ENCODE data around the gene NAV1.

Gene NAV1

DNA sequence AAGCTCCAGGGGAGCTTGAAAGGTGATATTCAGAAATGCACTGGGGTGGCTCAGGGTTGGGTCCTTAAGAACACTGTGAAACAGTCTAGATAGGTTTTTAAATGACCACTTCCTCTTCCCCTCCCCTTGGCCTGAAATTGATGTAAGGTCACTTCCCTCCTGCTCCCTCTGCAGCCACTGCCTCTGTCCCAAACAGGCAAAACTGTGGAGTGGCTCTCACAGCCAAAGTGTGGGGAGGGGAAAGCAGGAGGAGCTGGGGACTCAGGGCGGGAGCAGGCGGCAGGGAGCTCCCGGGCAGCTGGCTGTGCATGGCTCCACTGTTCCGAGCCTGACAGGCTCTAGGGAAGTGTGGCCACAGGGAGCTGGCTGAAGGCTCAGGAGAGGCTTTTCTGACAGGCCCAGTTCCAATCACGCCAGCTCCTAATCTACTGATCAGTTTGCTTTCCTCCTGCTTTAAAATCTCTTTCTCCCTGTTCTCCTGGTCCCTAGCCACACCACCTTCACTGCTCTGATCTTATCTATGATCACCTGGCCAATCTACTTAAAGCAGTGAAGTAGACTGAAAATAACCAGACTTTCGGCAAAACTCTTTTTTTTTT is 26.9 kb upstream of the NAV1 start:
- TF ChIP-seq, protein P1, sequence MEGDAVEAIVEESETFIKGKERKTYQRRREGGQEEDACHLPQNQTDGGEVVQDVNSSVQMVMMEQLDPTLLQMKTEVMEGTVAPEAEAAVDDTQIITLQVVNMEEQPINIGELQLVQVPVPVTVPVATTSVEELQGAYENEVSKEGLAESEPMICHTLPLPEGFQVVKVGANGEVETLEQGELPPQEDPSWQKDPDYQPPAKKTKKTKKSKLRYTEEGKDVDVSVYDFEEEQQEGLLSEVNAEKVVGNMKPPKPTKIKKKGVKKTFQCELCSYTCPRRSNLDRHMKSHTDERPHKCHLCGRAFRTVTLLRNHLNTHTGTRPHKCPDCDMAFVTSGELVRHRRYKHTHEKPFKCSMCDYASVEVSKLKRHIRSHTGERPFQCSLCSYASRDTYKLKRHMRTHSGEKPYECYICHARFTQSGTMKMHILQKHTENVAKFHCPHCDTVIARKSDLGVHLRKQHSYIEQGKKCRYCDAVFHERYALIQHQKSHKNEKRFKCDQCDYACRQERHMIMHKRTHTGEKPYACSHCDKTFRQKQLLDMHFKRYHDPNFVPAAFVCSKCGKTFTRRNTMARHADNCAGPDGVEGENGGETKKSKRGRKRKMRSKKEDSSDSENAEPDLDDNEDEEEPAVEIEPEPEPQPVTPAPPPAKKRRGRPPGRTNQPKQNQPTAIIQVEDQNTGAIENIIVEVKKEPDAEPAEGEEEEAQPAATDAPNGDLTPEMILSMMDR (conservative IDR thresholded peaks at IDR 0.05; ENCODE audit: low read depth): no peak
- POLR2A ChIA-PET (ENCODE audit: low non-redundant PET): interaction anchor here (0.8 kb wide), 1 partner anchor 43 kb away, joined by 6 read pairs; the partner anchor contains the start of gene PHLDA3
- no peak for DNase-seq (ENCODE audit: low spot score)
- CTCF ChIA-PET: interaction anchor here (0.7 to 14.7 kb wide), 21 partner anchors 10 to 281 kb away, joined by 3 to 464 read pairs (median 8); partner anchors contain the start of gene PHLDA3
- H3K27ac ChIP-seq: peak overlapping the region; percentile 41; the same call in 1 of the 2 replicates

DNA sequence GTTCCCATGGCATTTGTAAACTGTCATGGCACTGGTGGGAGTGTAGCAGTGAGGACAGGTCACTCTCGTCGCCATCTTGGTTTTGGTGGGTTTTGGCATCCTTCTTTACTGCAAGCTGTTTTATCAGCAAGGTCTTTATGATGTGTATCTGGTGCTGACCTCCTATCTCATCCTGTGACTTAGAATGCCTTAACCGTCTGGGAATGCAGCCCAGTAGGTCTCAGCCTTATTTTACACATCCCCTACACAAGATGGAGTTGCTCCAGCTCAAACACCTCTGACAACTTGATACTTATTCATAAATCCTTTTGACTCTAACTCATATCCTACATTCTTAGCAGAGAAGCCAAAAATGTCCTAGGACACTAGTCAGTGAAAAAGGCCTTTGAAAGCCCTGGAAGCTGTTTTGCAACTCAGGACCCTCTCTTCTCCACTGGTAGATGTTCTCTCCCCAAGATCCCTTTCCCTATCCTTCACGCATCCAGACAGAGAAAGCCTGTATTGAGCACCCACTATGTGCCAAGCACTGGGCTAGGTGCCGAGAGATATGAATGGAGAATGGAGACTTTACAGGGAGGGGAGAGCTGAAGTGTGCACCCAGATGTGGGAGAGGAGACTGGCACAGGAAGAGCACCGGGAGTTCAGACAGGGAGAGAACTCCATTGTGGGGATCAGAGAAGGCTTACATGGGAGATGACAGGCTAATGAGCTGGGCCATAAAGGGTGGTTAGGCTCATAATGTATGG is 25.3 kb upstream of the NAV1 start:
- CTCF ChIA-PET: interaction anchor here (0.6 to 14.7 kb wide), 26 partner anchors 10 to 280 kb away, joined by 3 to 464 read pairs (median 6); partner anchors contain the start of gene PHLDA3
- TF ChIP-seq, protein P1 (conservative IDR thresholded peaks at IDR 0.05; ENCODE audit: low read depth): no peak
- no peak overlapping the region for H3K27ac ChIP-seq
- DNase-seq (ENCODE audit: low spot score): no peak
- POLR2A ChIA-PET (ENCODE audit: low non-redundant PET): no interaction called here

DNA sequence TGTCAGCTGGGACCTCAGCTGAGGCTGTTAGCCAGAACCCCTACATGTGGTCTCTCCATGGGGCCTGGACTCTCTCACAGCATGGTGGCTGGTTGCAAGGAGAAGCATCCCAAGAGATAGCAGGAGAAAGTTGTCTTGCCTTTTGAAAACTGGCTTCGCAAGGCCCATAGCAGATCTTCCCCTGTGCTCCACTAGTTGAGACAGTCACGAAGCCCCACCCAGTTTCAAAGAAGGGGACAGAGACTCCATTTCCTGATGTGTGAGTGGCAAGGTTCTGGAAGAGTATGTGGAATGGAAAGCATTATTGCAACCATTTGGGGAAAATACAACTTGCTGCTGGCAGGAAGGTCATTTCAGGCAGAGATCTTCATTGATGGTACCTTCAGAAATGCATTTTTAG is 24.5 kb upstream of the NAV1 start:
- CTCF ChIA-PET: interaction anchor here (3.0 to 14.7 kb wide), 3 partner anchors 17 to 66 kb away, joined by 24 to 464 read pairs (median 51); no protein-coding TSS in a partner anchor
- no peak overlapping the region for H3K27ac ChIP-seq
- DNase-seq (ENCODE audit: low spot score): no peak
- TF ChIP-seq, protein P1 (conservative IDR thresholded peaks at IDR 0.05; ENCODE audit: low read depth): no peak
- POLR2A ChIA-PET (ENCODE audit: low non-redundant PET): no interaction called here

DNA sequence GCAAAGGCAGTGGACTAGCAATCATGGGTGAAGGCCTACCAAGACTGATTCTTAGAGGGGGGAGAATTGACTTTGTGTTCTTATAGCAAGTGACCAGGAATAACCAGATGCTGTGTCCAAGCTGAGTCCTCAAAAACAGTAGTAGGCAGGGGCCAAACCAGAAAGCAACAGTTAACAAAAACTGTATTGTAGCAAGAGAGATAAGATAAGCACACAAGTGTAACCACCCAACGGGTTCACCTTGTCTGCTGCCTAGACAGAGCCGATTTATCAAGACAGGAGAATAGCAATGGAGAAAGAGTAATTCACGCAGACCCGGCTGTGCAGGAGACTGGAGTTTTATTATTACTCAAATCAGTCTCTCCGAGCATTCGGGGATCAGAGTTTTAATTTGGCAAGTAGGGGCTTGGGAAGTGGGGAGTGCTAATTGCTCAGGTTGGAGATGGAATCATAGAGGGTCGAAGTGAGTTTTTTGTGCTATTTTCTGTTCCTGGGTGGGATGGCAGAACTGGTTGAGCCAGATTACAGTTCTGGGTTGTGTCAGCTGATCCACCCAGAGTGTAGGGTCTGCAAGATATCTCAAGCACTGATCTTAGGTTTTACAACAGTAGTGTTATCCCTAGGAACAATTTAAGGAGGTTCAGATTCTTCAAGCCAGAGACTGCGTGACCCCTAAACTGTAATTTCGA is 23.7 kb upstream of the NAV1 start:
- no peak for DNase-seq (ENCODE audit: low spot score)
- POLR2A ChIA-PET (ENCODE audit: low non-redundant PET): interaction anchor here (0.6 to 0.9 kb wide), 2 partner anchors 34 to 67 kb away, joined by 4 to 9 read pairs; no protein-coding TSS in a partner anchor
- CTCF ChIA-PET: interaction anchor here (0.8 to 14.7 kb wide), 4 partner anchors 15 to 381 kb away, joined by 3 to 464 read pairs (median 8); no protein-coding TSS in a partner anchor
- H3K27ac ChIP-seq: no peak overlapping the region
- TF ChIP-seq, protein P1 (conservative IDR thresholded peaks at IDR 0.05; ENCODE audit: low read depth): no peak

DNA sequence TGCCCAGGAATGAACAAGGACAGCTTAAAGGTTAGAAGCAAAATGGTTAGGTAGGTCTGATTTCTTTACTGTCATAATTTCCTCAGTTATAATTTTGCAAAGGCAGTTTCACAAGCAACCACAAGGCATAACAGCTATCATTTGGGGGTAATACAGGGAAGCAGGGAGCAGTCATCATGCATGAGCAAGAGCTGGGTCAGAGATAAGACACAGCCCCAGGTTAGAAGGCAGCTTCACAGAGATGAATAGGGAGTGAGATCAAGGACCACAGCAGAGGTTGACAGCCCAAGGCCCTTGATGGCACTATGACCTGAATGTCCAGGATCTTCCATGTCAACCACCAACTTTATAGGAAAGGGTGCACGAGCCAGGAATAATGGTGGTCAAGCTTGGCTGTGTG is 23.0 kb upstream of the NAV1 start:
- H3K27ac ChIP-seq: no peak overlapping the region
- TF ChIP-seq, protein P1 (conservative IDR thresholded peaks at IDR 0.05; ENCODE audit: low read depth): no peak
- CTCF ChIA-PET: interaction anchor here (0.6 to 14.7 kb wide), 6 partner anchors 9 to 562 kb away, joined by 3 to 464 read pairs (median 5); no protein-coding TSS in a partner anchor
- no peak for DNase-seq (ENCODE audit: low spot score)
- POLR2A ChIA-PET (ENCODE audit: low non-redundant PET): interaction anchor here (0.6 to 0.9 kb wide), 2 partner anchors 34 to 68 kb away, joined by 4 to 9 read pairs; no protein-coding TSS in a partner anchor
